Liver (tissue), 9 donors: ENCODE measurements around the gene RPP40. TPM values are rescaled to one million over a fixed set of nuclear protein-coding genes. Genes with fewer than 3 reads are reported as not detected.

Experiments
- DNase-seq: peaks from one replicate; pipeline ENCODE4 v3.0.0-alpha.2; 2017; ENCODE audit warnings: low spot score
- H3K27ac ChIP-seq, 2 donors: one replicate each; pipeline ENCODE4 v1.7.0; 2013; ENCODE audit warnings: inconsistent platforms in 2 of 2, low read length in 2 of 2, control low read depth in 1 of 2, low read depth in 1 of 2, mild to moderate bottlenecking in 1 of 2
- H3K27me3 ChIP-seq, 4 donors: one replicate each; pipeline versions ENCODE4 v1.6.1 to v1.7.0; 2013; ENCODE audit warnings: low read length in 3 of 4, inconsistent platforms in 1 of 4, mild to moderate bottlenecking in 1 of 4, moderate library complexity in 1 of 4; ENCODE audit not compliant: control insufficient read depth in 4 of 4, insufficient read depth in 4 of 4
- H3K36me3 ChIP-seq, 4 donors: one replicate each; pipeline versions ENCODE4 v1.6.1 to v1.7.0; 2013; ENCODE audit warnings: low read length in 3 of 4, mild to moderate bottlenecking in 3 of 4, low read depth in 1 of 4, moderate library complexity in 1 of 4; ENCODE audit not compliant: control insufficient read depth in 4 of 4, insufficient read depth in 3 of 4
- H3K4me1 ChIP-seq, 4 donors: one replicate each; pipeline versions ENCODE4 v1.6.1 to v1.7.0; 2013; ENCODE audit warnings: low read length in 3 of 4, mild to moderate bottlenecking in 3 of 4, moderate library complexity in 1 of 4; ENCODE audit not compliant: control insufficient read depth in 4 of 4, insufficient read depth in 4 of 4
- H3K4me3 ChIP-seq, 3 donors: one replicate each; pipeline versions ENCODE4 v1.6.1 to v1.7.0; 2013; ENCODE audit warnings: low read length in 3 of 3, control low read depth in 1 of 3, low read depth in 1 of 3, mild to moderate bottlenecking in 1 of 3
- H3K9ac ChIP-seq, 2 donors: one replicate each; pipeline ENCODE4 v1.7.0; 2013; ENCODE audit warnings: low read length in 2 of 2, mild to moderate bottlenecking in 2 of 2, moderate library complexity in 2 of 2, control low read depth in 1 of 2, low read depth in 1 of 2
- H3K9me3 ChIP-seq, 4 donors: one replicate each; pipeline versions ENCODE4 v1.6.1 to v1.7.0; 2013; ENCODE audit warnings: low read length in 3 of 4; ENCODE audit not compliant: control insufficient read depth in 4 of 4
- EGR1 ChIP-seq, 2 donors: IDR thresholded peaks; 2 replicates each; pipeline ENCODE4 v1.6.1; 2016 to 2018; ENCODE audit warnings: antibody characterized with exemption in 2 of 2, low read depth in 2 of 2
- FOXA1 ChIP-seq: IDR thresholded peaks from 2 replicates; pipeline ENCODE4 v1.6.1; 2016; ENCODE audit warnings: antibody characterized with exemption
- FOXA2 ChIP-seq: IDR thresholded peaks from 2 replicates; pipeline ENCODE4 v1.6.1; 2016; ENCODE audit warnings: antibody characterized with exemption
- HNF4A ChIP-seq, 2 donors: conservative IDR thresholded peaks; 2 replicates each; pipeline ENCODE4 v1.6.1; 2016; ENCODE audit warnings: antibody characterized with exemption in 2 of 2, mild to moderate bottlenecking in 2 of 2
- HNF4G ChIP-seq: IDR thresholded peaks from 2 replicates; pipeline ENCODE4 v1.6.1; 2016; ENCODE audit warnings: antibody characterized with exemption
- JUND ChIP-seq, 2 donors: IDR thresholded peaks; 2 replicates each; pipeline ENCODE4 v1.6.1; 2016; ENCODE audit warnings: antibody characterized with exemption in 2 of 2
- NR2F2 ChIP-seq: IDR thresholded peaks from 2 replicates; pipeline ENCODE4 v1.6.1; 2016; ENCODE audit warnings: antibody characterized with exemption
- RAD21 ChIP-seq, 2 donors: IDR thresholded peaks; 2 replicates each; pipeline ENCODE4 v1.6.1; 2016; ENCODE audit warnings: antibody characterized with exemption in 2 of 2, mild to moderate bottlenecking in 2 of 2
- RXRA ChIP-seq, 2 donors: IDR thresholded peaks; 2 replicates each; pipeline ENCODE4 v1.6.1; 2017 to 2018; ENCODE audit warnings: antibody characterized with exemption in 2 of 2, mild to moderate bottlenecking in 1 of 2
- SP1 ChIP-seq: IDR thresholded peaks from 2 replicates; pipeline ENCODE4 v1.6.1; 2018; ENCODE audit warnings: antibody characterized with exemption, mild to moderate bottlenecking
- TAF1 ChIP-seq: conservative IDR thresholded peaks from 2 replicates; pipeline ENCODE4 v1.6.1; 2016; ENCODE audit warnings: antibody characterized with exemption, mild to moderate bottlenecking
- YY1 ChIP-seq: IDR thresholded peaks from 2 replicates; pipeline ENCODE4 v1.6.1; 2016; ENCODE audit warnings: antibody characterized with exemption, mild to moderate bottlenecking
- WGBS: extraction: QIAGEN DNeasy Blood & Tissue Kit; methylation state at CpG from one replicate; pipeline ENCODE4 v1.1.7; 2013; 5-methylcytosine and 5-hydroxymethylcytosine counted together
- polyA plus RNA-seq, 2 donors: library from polyadenylated mRNA; stranded (reverse) in 1 of 2; unstranded in 1 of 2; fragments of 200-250 nt in 1 of 2; fragments of >200 nt in 1 of 2; fragmentation: Nextera tagmentation in 1 of 2; extraction: Ambion mirVana in 1 of 2; gene quantifications; one replicate each; pipeline versions ENCODE4 v1.2.1 to v1.2.3, GENCODE V29; 2013 to 2015
- total RNA-seq, 2 donors: library from RNA; depleted of rRNA; stranded (reverse); fragments of >200 nt; gene quantifications; one replicate each; pipeline ENCODE4 v1.2.3, GENCODE V29; 2014
- TF ChIP-seq, protein P1 (sequence below): fragments of 150-350 bp; IDR thresholded peaks from 2 replicates; pipeline ENCODE4 v1.5.1; 2017; ENCODE audit warnings: improper control_type of control experiment, low read depth, low read length; ENCODE audit not compliant: missing input control
- TF ChIP-seq, protein P2 (sequence below): IDR thresholded peaks from 2 replicates; pipeline ENCODE4 v1.6.1; 2016; ENCODE audit warnings: antibody characterized with exemption
- TF ChIP-seq, protein P3 (sequence below): IDR thresholded peaks from 2 replicates; pipeline ENCODE4 v1.6.1; 2016; ENCODE audit warnings: antibody characterized with exemption, mild to moderate bottlenecking
- TF ChIP-seq, protein P4 (sequence below): IDR thresholded peaks from 2 replicates; pipeline ENCODE4 v1.6.1; 2016; ENCODE audit warnings: antibody characterized with exemption
- TF ChIP-seq, protein P5 (sequence below): IDR thresholded peaks from 2 replicates; pipeline ENCODE4 v1.6.1; 2016; ENCODE audit warnings: antibody characterized with exemption
- donor health status: healthy.
- donor health status: healthy.
- donor health status: healthy.
- donor health status: healthy.
- donor health status: healthy.

Gene RPP40
- total and polyA plus RNA-seq, 4 donors, result 5.4 to 9.5 (median 8.9) TPM

DNA sequence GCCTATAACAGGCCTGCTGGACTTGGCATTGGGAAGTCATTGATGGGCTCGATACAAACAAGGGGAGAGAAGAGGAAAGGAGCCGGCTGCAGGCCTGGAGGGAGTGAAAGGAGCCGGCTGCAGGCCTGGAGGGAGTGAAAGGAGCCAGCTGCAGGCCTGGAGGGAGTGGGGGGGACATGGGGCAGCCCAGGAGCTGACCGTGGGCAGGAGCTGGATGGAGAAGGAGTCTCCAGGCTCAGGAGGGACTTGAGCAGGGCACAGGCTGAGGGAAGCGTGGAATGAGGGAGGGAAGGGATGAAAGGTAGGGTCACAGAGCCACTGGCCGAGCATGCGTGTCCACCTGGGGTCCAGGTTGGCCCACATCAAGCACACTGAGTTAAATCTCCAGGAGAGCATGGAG, 32.0 kb downstream of the RPP40 start:
- TF ChIP-seq, protein P1, sequence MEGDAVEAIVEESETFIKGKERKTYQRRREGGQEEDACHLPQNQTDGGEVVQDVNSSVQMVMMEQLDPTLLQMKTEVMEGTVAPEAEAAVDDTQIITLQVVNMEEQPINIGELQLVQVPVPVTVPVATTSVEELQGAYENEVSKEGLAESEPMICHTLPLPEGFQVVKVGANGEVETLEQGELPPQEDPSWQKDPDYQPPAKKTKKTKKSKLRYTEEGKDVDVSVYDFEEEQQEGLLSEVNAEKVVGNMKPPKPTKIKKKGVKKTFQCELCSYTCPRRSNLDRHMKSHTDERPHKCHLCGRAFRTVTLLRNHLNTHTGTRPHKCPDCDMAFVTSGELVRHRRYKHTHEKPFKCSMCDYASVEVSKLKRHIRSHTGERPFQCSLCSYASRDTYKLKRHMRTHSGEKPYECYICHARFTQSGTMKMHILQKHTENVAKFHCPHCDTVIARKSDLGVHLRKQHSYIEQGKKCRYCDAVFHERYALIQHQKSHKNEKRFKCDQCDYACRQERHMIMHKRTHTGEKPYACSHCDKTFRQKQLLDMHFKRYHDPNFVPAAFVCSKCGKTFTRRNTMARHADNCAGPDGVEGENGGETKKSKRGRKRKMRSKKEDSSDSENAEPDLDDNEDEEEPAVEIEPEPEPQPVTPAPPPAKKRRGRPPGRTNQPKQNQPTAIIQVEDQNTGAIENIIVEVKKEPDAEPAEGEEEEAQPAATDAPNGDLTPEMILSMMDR, result no peak
- TF ChIP-seq EGR1 (IDR thresholded peaks at IDR 0.05; ENCODE audit: low read depth in 2 of 2) (no peak), SP1 (no peak), NR2F2 (no peak), FOXA1 (no peak), HNF4G (no peak), HNF4A (conservative IDR thresholded peaks at IDR 0.05) (no peak), FOXA2 (no peak), RAD21 (IDR thresholded peaks at IDR 0.05) (no peak), RXRA (IDR thresholded peaks at IDR 0.05) (no peak), JUND (IDR thresholded peaks at IDR 0.05) (no peak), TAF1 (no peak), YY1 (no peak)
- TF ChIP-seq, protein P2, sequence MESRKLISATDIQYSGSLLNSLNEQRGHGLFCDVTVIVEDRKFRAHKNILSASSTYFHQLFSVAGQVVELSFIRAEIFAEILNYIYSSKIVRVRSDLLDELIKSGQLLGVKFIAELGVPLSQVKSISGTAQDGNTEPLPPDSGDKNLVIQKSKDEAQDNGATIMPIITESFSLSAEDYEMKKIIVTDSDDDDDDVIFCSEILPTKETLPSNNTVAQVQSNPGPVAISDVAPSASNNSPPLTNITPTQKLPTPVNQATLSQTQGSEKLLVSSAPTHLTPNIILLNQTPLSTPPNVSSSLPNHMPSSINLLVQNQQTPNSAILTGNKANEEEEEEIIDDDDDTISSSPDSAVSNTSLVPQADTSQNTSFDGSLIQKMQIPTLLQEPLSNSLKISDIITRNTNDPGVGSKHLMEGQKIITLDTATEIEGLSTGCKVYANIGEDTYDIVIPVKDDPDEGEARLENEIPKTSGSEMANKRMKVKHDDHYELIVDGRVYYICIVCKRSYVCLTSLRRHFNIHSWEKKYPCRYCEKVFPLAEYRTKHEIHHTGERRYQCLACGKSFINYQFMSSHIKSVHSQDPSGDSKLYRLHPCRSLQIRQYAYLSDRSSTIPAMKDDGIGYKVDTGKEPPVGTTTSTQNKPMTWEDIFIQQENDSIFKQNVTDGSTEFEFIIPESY, result no peak
- TF ChIP-seq, protein P3, sequence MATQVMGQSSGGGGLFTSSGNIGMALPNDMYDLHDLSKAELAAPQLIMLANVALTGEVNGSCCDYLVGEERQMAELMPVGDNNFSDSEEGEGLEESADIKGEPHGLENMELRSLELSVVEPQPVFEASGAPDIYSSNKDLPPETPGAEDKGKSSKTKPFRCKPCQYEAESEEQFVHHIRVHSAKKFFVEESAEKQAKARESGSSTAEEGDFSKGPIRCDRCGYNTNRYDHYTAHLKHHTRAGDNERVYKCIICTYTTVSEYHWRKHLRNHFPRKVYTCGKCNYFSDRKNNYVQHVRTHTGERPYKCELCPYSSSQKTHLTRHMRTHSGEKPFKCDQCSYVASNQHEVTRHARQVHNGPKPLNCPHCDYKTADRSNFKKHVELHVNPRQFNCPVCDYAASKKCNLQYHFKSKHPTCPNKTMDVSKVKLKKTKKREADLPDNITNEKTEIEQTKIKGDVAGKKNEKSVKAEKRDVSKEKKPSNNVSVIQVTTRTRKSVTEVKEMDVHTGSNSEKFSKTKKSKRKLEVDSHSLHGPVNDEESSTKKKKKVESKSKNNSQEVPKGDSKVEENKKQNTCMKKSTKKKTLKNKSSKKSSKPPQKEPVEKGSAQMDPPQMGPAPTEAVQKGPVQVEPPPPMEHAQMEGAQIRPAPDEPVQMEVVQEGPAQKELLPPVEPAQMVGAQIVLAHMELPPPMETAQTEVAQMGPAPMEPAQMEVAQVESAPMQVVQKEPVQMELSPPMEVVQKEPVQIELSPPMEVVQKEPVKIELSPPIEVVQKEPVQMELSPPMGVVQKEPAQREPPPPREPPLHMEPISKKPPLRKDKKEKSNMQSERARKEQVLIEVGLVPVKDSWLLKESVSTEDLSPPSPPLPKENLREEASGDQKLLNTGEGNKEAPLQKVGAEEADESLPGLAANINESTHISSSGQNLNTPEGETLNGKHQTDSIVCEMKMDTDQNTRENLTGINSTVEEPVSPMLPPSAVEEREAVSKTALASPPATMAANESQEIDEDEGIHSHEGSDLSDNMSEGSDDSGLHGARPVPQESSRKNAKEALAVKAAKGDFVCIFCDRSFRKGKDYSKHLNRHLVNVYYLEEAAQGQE, result no peak
- TF ChIP-seq, protein P4, sequence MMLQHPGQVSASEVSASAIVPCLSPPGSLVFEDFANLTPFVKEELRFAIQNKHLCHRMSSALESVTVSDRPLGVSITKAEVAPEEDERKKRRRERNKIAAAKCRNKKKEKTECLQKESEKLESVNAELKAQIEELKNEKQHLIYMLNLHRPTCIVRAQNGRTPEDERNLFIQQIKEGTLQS, result no peak
- Histone ChIP-seq H3K9ac (no peak overlapping the region), H3K4me3 (no peak overlapping the region), H3K9me3 (no peaks in the 10 kb centered on the region), H3K4me1 (no peaks in the 10 kb centered on the region), H3K27ac (no peak overlapping the region), H3K36me3 (no peaks in the 10 kb centered on the region), H3K27me3 (no peaks in the 10 kb centered on the region)
- 83% methylated on average over 7 of the region's 7 CpGs for WGBS
- DNase-seq, result no peak

DNA sequence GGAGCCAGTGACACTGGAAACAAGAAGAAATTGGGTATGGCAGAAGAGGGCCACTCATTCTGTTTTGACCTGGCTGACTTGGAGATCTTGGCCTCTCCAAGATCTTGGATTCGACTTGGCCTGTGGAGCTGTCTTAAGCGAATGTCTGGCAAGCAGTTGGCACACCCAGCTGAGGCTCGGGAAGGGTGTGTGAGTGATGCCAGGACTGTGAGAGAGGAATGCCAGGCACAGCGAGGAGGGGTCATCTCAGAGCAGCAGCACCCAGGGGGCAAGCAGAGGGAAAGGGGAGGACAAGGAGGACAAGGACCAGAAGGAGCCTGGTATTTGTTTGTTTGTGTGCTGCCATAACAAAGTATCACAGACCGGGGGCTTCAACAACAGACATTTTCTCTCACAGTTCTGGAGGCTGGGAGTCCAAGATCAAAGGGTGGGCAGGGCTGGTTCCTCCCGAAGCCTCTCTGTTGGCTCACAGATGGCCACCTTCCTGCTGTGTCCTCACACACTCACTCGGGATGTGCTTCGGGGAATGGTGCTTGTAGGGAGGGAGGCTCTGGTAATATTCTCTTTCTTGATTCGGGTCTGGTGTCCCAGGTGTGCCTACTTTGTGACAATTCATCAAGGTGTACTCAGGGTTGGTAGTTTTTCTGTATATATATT, 33.0 kb downstream of the RPP40 start:
- no peaks in the 10 kb centered on the region for H3K27me3 ChIP-seq
- 60% methylated on average over 9 of the region's 9 CpGs for WGBS

More for the DNA sequence above, 33.0 kb downstream of the RPP40 start:
- no peaks in the 10 kb centered on the region for H3K4me1 ChIP-seq
- no peaks in the 10 kb centered on the region for H3K36me3 ChIP-seq
- no peak overlapping the region for H3K9ac ChIP-seq
- H3K9me3 ChIP-seq, result no peaks in the 10 kb centered on the region
- H3K4me3 ChIP-seq, result no peak overlapping the region
- DNase-seq, result no peak
- TF ChIP-seq HNF4G (no peak), FOXA2 (no peak), HNF4A (conservative IDR thresholded peaks at IDR 0.05) (no peak), EGR1 (IDR thresholded peaks at IDR 0.05; ENCODE audit: low read depth in 2 of 2) (no peak)
- TF ChIP-seq, protein P5, sequence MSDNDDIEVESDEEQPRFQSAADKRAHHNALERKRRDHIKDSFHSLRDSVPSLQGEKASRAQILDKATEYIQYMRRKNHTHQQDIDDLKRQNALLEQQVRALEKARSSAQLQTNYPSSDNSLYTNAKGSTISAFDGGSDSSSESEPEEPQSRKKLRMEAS, result no peak
- no peak overlapping the region for H3K27ac ChIP-seq
